HepG2 (cell line): Measurements from ENCODE around the gene UBXN1. TPM values are rescaled to one million over a fixed set of nuclear protein-coding genes. Genes with fewer than 3 reads are reported as not detected.
A peak's percentile ranks its signal among the peaks of the same experiment; 100 is the strongest.

Experiments used
- ATF3 ChIP-seq: sonication (generic); formaldehyde crosslinking; IDR thresholded peaks from 2 replicates; pipeline ENCODE4 v1.4.0; 2020; ENCODE audit warnings: missing genetic modification reagents
- ATF5 ChIP-seq: sonication (generic); formaldehyde crosslinking; IDR thresholded peaks from 2 replicates; pipeline ENCODE4 v1.4.0; 2020; ENCODE audit warnings: mild to moderate bottlenecking, low read depth, missing genetic modification reagents
- BCL6 ChIP-seq: IDR thresholded peaks from 2 replicates; pipeline ENCODE4 v1.6.1; 2016; ENCODE audit warnings: missing genetic modification reagents, missing compliant biosample characterization
- DRAP1 ChIP-seq: IDR thresholded peaks from 2 replicates; pipeline ENCODE4 v1.6.1; 2016; ENCODE audit warnings: missing genetic modification reagents, missing compliant biosample characterization
- IRF9 ChIP-seq: sonication (generic); formaldehyde crosslinking; IDR thresholded peaks from 2 replicates; pipeline ENCODE4 v1.8.0; 2022; ENCODE audit warnings: missing genetic modification reagents, mild to moderate bottlenecking, borderline replicate concordance
- KIAA2018 ChIP-seq: sonication (generic); formaldehyde crosslinking; IDR thresholded peaks from 2 replicates; pipeline ENCODE4 v1.5.0; 2020; ENCODE audit warnings: mild to moderate bottlenecking, missing genetic modification reagents, borderline replicate concordance
- MXD1 ChIP-seq: sonication (generic); formaldehyde crosslinking; IDR thresholded peaks from 2 replicates; pipeline ENCODE4 v1.4.0; 2020; ENCODE audit warnings: mild to moderate bottlenecking, missing genetic modification reagents
- MXD4 ChIP-seq: IDR thresholded peaks from 2 replicates; pipeline ENCODE4 v1.6.1; 2016; ENCODE audit warnings: mild to moderate bottlenecking, missing biosample characterization, missing genetic modification reagents
- PAWR ChIP-seq: sonication (generic); formaldehyde crosslinking; IDR thresholded peaks from 2 replicates; pipeline ENCODE4 v1.4.0; 2020; ENCODE audit warnings: missing genetic modification reagents, mild to moderate bottlenecking, borderline replicate concordance
- THYN1 ChIP-seq: sonication (generic); formaldehyde crosslinking; IDR thresholded peaks from 2 replicates; pipeline ENCODE4 v1.8.1; 2023; ENCODE audit warnings: low read depth, mild to moderate bottlenecking, moderate library complexity, missing genetic modification reagents, borderline replicate concordance
- ZFY ChIP-seq: sonication (generic); formaldehyde crosslinking; IDR thresholded peaks from 2 replicates; pipeline ENCODE4 v1.4.0; 2020; ENCODE audit warnings: missing genetic modification reagents
- ZNF138 ChIP-seq: sonication (generic); formaldehyde crosslinking; IDR thresholded peaks from 2 replicates; pipeline ENCODE4 v1.5.0; 2020; ENCODE audit warnings: mild to moderate bottlenecking, low read depth, missing genetic modification reagents
- ZNF589 ChIP-seq: sonication (generic); formaldehyde crosslinking; conservative IDR thresholded peaks from 2 replicates; pipeline ENCODE4 v1.8.0; 2022; ENCODE audit warnings: mild to moderate bottlenecking, moderate library complexity, missing genetic modification reagents
- ZNF597 ChIP-seq: sonication (generic); formaldehyde crosslinking; IDR thresholded peaks from 2 replicates; pipeline ENCODE4 v1.5.0; 2020; ENCODE audit warnings: missing genetic modification reagents
- ZNF773 ChIP-seq: sonication (generic); formaldehyde crosslinking; IDR thresholded peaks from 2 replicates; pipeline ENCODE4 v1.4.0; 2020; ENCODE audit warnings: missing genetic modification reagents, borderline replicate concordance
- polyA plus RNA-seq, 8 experiments: library from polyadenylated mRNA; depleted of rRNA in 3 of 8; stranded (reverse) in 7 of 8; unstranded in 1 of 8; fragments of >200 nt; fragmentation: Illumina TruSeq in 4 of 8; extraction: Trizol in 4 of 8; gene quantifications; 2 replicates each; pipeline versions ENCODE4 v1.2.1 to v1.2.3, GENCODE V29; 2011 to 2016; ENCODE audit warnings: low read depth in 4 of 8, missing spikeins in 1 of 8, mixed read lengths in 1 of 8; ENCODE audit not compliant: insufficient read depth in 1 of 8
- total RNA-seq, 5 experiments: library from RNA; depleted of rRNA; stranded (reverse); fragments of >200 nt; fragmentation: Illumina TruSeq; extraction: Trizol; gene quantifications; 2 replicates each; pipeline ENCODE4 v1.2.3, GENCODE V29; 2016; ENCODE audit warnings: low read depth in 1 of 5

UBXN1 gene
- total and polyA plus RNA-seq, 2 of the 13 experiments (the other 11 are each of a cell fraction or from before 2014, with no cell fraction given): 47.5 to 52.4 TPM

- TF ChIP-seq THYN1 (CRISPR knock-in tag): 0 out of 2 replicates have a peak, but pooled peaks have one; percentile 75
- TF ChIP-seq ATF5 (CRISPR knock-in tag): no peak
- no peak; the same call in 1 of the 2 replicates for TF ChIP-seq ZNF773 (CRISPR knock-in tag)
- peak; percentile 42; the same call in 1 of the 2 replicates for TF ChIP-seq MXD4
- TF ChIP-seq KIAA2018: no peak
- peak; percentile 66 for TF ChIP-seq DRAP1 (CRISPR knock-in tag)
- no peak for TF ChIP-seq PAWR (CRISPR knock-in tag)
- peak; percentile 38; the same call in 1 of the 2 replicates for TF ChIP-seq ZFY (CRISPR knock-in tag)
- TF ChIP-seq ZNF138 (CRISPR knock-in tag): peak; percentile 42; the same call in 1 of the 2 replicates
- peak; percentile 73; the same call in 1 of the 2 replicates for TF ChIP-seq ZNF589
- peak; percentile 46 for TF ChIP-seq MXD1 (CRISPR knock-in tag)
- no peak for TF ChIP-seq ZNF597 (CRISPR knock-in tag)
- TF ChIP-seq BCL6 (CRISPR knock-in tag): 0 out of 2 replicates have a peak, but pooled peaks have one; percentile 4
- TF ChIP-seq IRF9 (CRISPR knock-in tag): peak; percentile 71; the same call in 1 of the 2 replicates
- TF ChIP-seq ATF3 (CRISPR knock-in tag): no peak; the same call in 1 of the 2 replicates
Observed at GRCh38 chr11:62671608-62672389, 7.1 kb downstream of the UBXN1 start, which contains the start of the genes LBHD1 and UQCC3 (continued).
